Measurements from ENCODE around the gene LCN6.
"Not testable (repeated sequence)": the region's sequence is repeated elsewhere in the genome, so short reads cannot be mapped to it uniquely, and the experiment has no call there.

LCN6 gene

GRCh38 chr9:136784249-136784996 is 36.1 kb upstream of the LCN6 start:
- DNase-seq (ENCODE audit: low read depth in 3 of 3), result no peak

DNA sequence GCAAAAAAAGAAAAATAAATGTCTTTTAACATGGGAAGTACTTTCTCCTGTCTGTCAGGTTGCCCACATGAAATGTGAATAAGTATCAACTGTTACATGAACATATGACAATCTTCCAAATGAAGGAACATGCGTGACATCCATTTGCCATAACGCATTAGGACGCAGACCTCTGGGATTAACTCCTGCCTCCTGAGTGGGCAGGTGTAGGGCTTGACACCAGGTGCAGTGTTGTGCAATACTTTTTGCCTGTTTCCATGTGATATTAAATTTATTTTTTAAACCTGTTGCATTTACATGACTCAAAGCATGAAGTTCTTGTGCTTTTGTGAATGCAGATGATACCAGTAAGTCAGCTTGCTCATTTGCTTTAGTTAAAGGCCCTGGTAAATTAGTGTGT is 34.1 kb upstream of the LCN6 start:
- DNase-seq (ENCODE audit: low read depth in 3 of 3), result no peak

DNA sequence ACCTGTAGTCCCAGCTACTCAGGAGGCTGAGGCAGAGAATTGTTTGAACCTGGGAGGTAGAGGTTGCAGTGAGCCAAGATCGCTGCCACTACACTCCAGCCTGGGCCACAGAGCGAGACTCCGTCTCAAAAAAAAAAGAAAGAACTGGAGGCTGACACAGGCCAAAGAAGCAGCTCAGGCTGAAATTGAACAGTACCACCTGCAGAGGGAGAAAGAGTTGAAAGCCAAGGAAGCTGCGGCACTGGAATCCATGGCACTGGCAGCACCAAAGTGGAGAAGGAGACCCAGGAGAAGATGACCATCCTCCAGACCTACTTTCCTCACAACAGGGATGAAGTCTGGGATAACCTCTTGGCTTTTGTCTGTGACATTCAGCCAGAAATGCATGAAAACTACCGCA is 31.5 kb upstream of the LCN6 start:
- no peak for DNase-seq (ENCODE audit: low read depth in 3 of 3)

- no peak for DNase-seq (ENCODE audit: low read depth in 3 of 3)
Measured at GRCh38 chr9:136777359-136777758, 29.0 kb upstream of the LCN6 start.

DNA sequence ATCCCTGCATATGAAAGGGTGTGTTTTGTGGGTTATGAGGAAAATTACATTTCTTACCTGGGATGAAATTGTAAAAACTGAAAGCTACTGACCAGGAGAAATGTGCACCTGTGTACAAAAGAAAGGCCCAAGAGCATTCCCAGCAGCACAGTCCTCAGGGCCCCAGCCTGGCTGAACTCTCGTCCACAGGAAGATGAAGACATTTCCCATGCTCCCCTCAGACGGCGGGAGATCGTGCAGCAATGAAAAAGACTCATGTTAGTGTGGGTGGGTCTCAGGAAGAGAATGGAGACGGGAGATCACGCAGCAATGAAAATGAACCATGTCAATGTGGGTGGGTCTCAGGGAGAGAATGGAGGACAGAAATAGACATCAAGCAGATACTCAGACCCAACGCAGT is 28.6 kb upstream of the LCN6 start:
- DNase-seq (ENCODE audit: low read depth in 3 of 3), result no peak

DNA sequence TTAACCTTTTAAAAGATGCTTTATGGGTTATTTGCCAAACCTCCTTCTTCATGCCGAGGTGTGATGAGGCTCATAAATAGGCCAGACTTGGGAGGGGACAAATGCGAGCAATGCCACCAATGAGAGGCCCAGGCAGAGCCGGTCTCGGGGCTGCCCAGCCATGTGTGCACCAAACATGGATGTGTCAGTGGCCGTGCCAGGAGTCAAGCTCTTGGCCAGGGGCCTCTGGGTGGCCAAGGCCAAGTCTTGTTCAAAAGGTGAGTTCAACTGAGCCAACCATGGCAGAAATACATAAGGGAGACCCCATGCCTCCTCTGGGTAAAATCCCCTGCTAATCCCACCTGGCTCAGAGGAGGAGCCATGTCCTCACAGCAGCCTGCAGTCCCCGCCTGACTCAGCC is 26.9 kb upstream of the LCN6 start:
- DNase-seq (ENCODE audit: low read depth in 3 of 3), result no peak

DNA sequence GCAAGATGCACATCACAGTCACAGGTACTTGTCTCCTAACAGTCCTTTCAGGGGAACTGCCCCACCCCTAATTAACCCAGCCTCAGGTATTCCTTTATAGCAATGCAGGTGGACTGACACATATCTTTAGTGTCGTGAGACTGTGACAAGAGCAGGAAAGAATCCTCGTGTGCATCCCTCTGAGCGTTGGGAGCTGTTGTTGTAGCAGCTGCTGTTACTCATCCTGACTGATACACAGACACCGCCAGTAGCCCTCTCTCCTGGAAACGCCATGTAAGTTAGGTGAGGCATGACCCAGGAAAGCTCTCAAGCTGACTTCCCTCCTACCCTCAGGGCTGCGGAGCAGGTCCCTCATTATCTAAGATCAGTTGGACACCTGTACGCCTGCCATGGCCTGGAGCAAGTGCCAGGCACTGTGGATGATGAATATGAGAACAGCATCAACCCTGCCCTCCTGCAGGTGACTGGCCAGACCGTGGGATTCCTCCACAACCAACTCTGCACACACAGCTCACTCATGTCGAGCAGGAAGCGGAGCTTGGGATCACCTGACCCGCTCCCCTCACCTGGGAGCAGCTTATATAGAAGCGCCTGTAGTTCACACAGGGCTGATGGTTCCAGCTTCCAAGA is 26.2 kb upstream of the LCN6 start:
- no peak for DNase-seq (ENCODE audit: low read depth in 3 of 3)

DNA sequence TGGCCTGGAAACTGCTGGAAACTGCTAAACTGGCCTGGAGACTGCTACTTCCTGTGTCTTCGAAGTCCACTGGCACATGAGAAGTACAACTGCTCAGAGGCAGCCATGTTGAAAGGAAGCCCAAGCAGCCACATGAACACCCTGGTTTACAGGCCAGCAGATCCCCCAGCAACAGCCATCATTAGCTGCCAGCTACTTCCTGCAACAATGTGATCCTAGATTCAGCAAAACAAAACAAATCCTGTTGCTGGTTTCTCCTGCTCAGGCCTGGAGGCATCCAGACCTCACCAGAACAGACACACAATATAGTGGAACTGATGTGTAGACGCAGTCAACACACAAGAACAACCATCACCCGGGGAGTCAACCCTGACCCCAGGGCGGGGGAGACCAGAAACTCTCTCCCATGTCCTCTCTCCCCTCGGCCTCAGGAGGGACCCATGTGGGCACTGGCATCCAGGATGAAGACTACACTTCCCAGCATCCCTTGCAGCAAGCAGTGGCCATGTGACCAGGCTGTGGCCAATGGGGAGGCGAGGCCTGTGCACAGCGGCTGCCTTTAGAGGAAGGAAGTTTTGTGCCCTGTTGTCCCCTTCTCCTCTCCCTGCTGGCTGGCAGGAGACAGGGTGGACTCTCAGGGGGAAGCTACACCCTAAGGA is 25.2 kb upstream of the LCN6 start:
- DNase-seq (ENCODE audit: low read depth in 3 of 3), result peak in 1 of 3 experiments; percentile 28

DNA sequence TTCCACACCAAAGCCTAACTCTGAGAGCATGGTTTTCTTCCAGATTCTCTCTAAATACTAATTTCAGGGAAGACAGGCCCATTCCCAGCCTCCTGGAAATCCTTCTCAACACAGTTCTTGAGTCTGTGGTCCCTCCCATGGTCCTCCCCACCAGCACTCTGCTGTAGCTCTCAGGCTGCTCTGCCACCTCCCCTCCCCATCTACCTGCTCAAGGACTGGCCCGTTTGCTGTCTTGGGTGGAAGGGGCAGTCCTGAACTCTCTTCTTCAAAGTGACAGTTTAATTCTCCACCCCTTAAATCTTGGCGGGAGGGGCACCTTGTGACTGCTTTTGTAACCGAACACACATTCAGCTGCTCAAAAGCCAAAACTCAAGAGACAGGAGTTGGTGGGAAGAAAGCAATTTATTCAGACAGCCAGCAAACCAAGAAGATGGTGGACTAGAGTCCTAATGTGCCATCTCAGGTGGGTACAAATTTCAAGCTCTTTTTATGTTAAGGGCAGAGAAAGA is 23.6 kb upstream of the LCN6 start:
- no peak for DNase-seq (ENCODE audit: low read depth in 3 of 3)

GRCh38 chr9:136769710-136770191 is 21.4 kb upstream of the LCN6 start:
- peak; percentile 26 to 61 (median 34) for DNase-seq (ENCODE audit: low read depth in 3 of 3)

- DNase-seq (ENCODE audit: low read depth in 3 of 3), result peak in 1 of 3 experiments; percentile 53
Measured at GRCh38 chr9:136766410-136767120, 18.2 kb upstream of the LCN6 start.

DNA sequence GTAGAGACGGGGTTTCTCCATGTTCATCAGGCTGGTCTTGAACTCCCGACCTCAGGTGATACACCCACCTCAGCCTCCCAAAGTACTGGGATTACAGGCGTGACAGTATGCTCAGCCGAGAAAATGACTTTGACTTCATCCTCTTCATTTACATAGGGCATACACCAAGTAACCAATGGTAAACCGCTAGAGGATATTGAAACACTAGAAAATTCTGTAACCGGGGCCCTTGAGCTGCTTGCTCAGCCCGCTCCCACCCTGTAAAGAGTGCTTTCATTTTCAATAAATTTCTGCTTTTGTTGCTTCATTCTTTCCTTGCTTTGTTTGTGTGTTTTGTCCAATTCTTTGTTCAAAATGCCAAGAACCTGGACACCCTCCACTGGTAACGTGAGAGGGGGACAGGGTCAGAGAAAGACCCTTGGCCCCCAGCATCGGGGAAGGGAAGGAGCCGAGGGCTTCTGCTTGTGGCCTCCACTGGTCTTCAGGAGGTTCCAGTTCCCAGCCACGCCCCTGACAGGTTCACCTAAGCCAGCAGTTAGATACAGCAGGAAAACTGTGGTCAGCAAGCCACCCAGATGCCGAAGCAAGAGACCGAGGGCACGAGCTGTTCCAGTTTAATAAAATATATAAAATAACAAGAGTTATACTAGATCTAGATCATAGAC is 17.6 kb upstream of the LCN6 start:
- DNase-seq (ENCODE audit: low read depth in 3 of 3), result not testable (repeated sequence)

- DNase-seq (ENCODE audit: low read depth in 3 of 3), result no peak
Measured at GRCh38 chr9:136765041-136765440, 16.7 kb upstream of the LCN6 start.

GRCh38 chr9:136764301-136764891 is 16.1 kb upstream of the LCN6 start, which contains the start of gene LCN15:
LCN15 (minus strand) TSS chr9:136764518; CDS start chr9:136764488, 30 bp downstream.
- no peak for DNase-seq (ENCODE audit: low read depth in 3 of 3)

- no peak for DNase-seq (ENCODE audit: low read depth in 3 of 3)
Measured at GRCh38 chr9:136763649-136764035, 15.3 kb upstream of the LCN6 start.

DNA sequence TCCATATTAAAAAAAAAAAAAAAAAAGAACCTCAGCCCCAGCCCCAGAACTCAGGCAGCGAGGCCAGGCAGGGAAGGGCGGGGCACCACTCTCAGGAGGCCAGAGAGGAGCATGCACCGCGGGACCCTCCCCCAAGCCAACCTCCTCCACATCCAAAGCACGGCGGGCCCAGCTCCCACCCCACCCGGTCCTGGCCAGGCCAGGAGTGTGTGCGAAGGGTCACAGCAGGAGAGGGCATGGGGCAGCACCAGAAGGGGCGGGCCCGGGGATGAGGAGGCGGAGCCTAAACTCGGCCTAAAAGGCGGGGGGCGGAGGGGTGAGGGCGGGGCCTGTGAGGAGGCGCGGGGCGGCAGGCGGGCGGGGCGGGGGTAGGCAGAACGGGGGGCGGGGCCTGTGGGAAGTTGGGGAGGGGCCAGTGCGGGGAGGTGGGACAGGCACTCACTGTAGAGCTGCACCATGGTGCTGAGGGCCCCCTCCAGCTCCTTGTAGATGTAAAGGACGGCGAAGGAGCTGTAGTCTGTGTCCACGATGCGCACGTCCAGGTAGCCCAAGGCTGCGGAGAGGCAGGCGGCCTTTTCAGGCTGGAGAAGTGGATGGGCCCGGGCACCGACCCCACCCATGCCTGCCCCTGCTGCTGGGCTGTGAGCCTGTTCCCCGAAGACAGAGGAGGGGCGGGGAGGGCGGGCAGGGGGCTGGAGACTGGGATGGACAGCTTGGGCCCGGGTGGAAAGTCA is 14.8 kb upstream of the LCN6 start:
- peak in 1 of 3 experiments; percentile 64 for DNase-seq (ENCODE audit: low read depth in 3 of 3)

- DNase-seq (ENCODE audit: low read depth in 3 of 3), result no peak
Measured at GRCh38 chr9:136762221-136762691, 13.9 kb upstream of the LCN6 start.

DNA sequence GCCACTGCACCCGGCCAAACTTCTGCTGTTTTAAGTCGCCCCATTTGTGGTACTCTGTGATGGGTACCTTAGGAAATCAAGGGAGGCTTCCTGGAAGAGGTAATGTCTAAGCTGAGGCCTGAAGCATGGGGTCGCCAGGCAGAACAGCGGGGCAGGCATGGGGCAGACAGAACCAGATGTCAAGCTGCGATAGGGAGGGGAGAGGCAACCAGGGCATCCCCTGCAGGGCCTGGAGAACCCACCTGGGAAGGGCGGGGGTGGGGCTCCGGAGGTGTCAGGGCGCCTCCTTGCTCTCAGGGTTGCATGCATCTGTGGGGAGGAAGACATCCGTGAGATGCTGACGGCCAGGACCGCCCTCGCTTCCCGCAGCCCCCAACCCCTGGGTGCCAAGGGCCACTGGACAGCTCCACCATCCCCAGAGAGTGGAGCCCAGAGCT is 13.2 kb upstream of the LCN6 start:
- DNase-seq (ENCODE audit: low read depth in 3 of 3), result no peak

GRCh38 chr9:136760834-136761544 is 12.7 kb upstream of the LCN6 start:
- peak in 1 of 3 experiments; percentile 19 for DNase-seq (ENCODE audit: low read depth in 3 of 3)

Measured in stimulated activated CD4-positive, alpha-beta T cell treated with anti-CD3 and anti-CD28 coated beads, TNF-alpha, amount 100 ng/mL, for 24 hours (primary cell).